ENCODE results near the gene RAB44. TPM values are rescaled to one million over a fixed set of nuclear protein-coding genes. Genes with fewer than 3 reads are reported as not detected.

The RAB44 gene
- total and polyA plus RNA-seq, 2 of the 13 experiments (the other 11 are each of a cell fraction or from before 2014, with no cell fraction given): not detected

- TF ChIP-seq ZNF414 (CRISPR knock-in tag; IDR thresholded peaks at IDR 0.05) (no peak), HCFC1 (IDR thresholded peaks at IDR 0.05; ENCODE audit: low read depth, low read length) (no peak), CSRNP2 (CRISPR knock-in tag; conservative IDR thresholded peaks at IDR 0.05; ENCODE audit: low read depth) (no peak), HNF1A (IDR thresholded peaks at IDR 0.05; ENCODE audit: low read depth) (no peak), HNF1A (CRISPR knock-in tag; IDR thresholded peaks at IDR 0.05; ENCODE audit: borderline replicate concordance) (no peak), SAFB2 (CRISPR knock-in tag; IDR thresholded peaks at IDR 0.05; ENCODE audit: borderline replicate concordance, low read depth) (no peak), MYC (CRISPR knock-in tag; IDR thresholded peaks at IDR 0.05; ENCODE audit: borderline replicate concordance) (no peak)
Observed at GRCh38 chr6:36691612-36692011, 6.0 kb upstream of the RAB44 start (continued).
